GM12872 (cell line): ENCODE results near the gene MYO9B.

Experiments used
- CTCF ChIP-seq: IDR thresholded peaks from 3 replicates; pipeline ENCODE4 v1.5.1; 2011; ENCODE audit warnings: low read depth, mild to moderate bottlenecking, low read length, moderate library complexity; ENCODE audit not compliant: insufficient read depth

Gene MYO9B

GRCh38 chr19:17148130-17148529 is 72.6 kb downstream of the MYO9B start:
- TF ChIP-seq CTCF, result no peak

- TF ChIP-seq CTCF, result no peak
Measured at GRCh38 chr19:17149393-17150135, 74.0 kb downstream of the MYO9B start.

GRCh38 chr19:17153996-17154395 is 78.4 kb downstream of the MYO9B start:
- TF ChIP-seq CTCF, result no peak

- TF ChIP-seq CTCF, result no peak
Measured at GRCh38 chr19:17155251-17155650, 79.7 kb downstream of the MYO9B start.

GRCh38 chr19:17156296-17156946 is 80.8 kb downstream of the MYO9B start:
- no peak for TF ChIP-seq CTCF

- TF ChIP-seq CTCF, result no peak
Measured at GRCh38 chr19:17156947-17157302, 81.3 kb downstream of the MYO9B start.

- TF ChIP-seq CTCF, result no peak
Measured at GRCh38 chr19:17158584-17158983, 83.0 kb downstream of the MYO9B start.
